HL-60 (cell line): ENCODE data around the gene WFDC8.

Source experiments
- DNase-seq, 2 experiments: peaks; one replicate each; pipeline ENCODE4 v3.0.0-alpha.2; 2010 to 2020; ENCODE audit warnings: low read depth in 1 of 2, low spot score in 1 of 2
- H3K27ac ChIP-seq: fragments of 250-450 bp; sonication (Bioruptor Pico); replicated peaks from 2 replicates; pipeline ENCODE4 v1.5.1; 2020; ENCODE audit warnings: mild to moderate bottlenecking, moderate library complexity
- H3K27me3 ChIP-seq: fragments of 250-450 bp; sonication (Bioruptor Pico); 2 replicates; pipeline ENCODE4 v1.5.1; 2021; ENCODE audit warnings: mild to moderate bottlenecking, moderate library complexity; ENCODE audit not compliant: insufficient read depth, poor library complexity, severe bottlenecking
- H3K4me3 ChIP-seq: replicated peaks from 2 replicates; pipeline ENCODE4 v1.5.1; 2011; ENCODE audit warnings: mild to moderate bottlenecking, control low read depth, low read length; ENCODE audit not compliant: insufficient read depth
- CTCF ChIP-seq: IDR thresholded peaks from one replicate; pipeline ENCODE4 v1.5.1; 2011; ENCODE audit warnings: low read length, control low read depth, inconsistent platforms; ENCODE audit not compliant: insufficient read depth
- GABPA ChIP-seq: IDR thresholded peaks from 2 replicates; pipeline ENCODE4 v1.6.1; 2012; ENCODE audit warnings: low read depth
- POLR2AphosphoS5 ChIP-seq: IDR thresholded peaks from 2 replicates; pipeline ENCODE4 v1.6.1; 2012; ENCODE audit warnings: low read depth
- SPI1 ChIP-seq: IDR thresholded peaks from 2 replicates; pipeline ENCODE4 v1.6.1; 2012; ENCODE audit warnings: low read depth, mild to moderate bottlenecking, borderline replicate concordance
- TF ChIP-seq, protein P1 (sequence below): IDR thresholded peaks from 2 replicates; pipeline ENCODE4 v1.6.1; 2012; ENCODE audit warnings: low read depth; ENCODE audit not compliant: insufficient replicate concordance

WFDC8 gene

GRCh38 chr20:45527294-45527693 is 51.8 kb downstream of the WFDC8 start:
- no peak for DNase-seq
- Histone ChIP-seq H3K4me3 (no peak overlapping the region), H3K27ac (no peak overlapping the region), H3K27me3 (peaks cover 5% of the 10 kb centered on the region)
- no peak for TF ChIP-seq GABPA
- TF ChIP-seq CTCF: no peak
- TF ChIP-seq SPI1: no peak
- TF ChIP-seq POLR2AphosphoS5: no peak
- TF ChIP-seq, protein P1, sequence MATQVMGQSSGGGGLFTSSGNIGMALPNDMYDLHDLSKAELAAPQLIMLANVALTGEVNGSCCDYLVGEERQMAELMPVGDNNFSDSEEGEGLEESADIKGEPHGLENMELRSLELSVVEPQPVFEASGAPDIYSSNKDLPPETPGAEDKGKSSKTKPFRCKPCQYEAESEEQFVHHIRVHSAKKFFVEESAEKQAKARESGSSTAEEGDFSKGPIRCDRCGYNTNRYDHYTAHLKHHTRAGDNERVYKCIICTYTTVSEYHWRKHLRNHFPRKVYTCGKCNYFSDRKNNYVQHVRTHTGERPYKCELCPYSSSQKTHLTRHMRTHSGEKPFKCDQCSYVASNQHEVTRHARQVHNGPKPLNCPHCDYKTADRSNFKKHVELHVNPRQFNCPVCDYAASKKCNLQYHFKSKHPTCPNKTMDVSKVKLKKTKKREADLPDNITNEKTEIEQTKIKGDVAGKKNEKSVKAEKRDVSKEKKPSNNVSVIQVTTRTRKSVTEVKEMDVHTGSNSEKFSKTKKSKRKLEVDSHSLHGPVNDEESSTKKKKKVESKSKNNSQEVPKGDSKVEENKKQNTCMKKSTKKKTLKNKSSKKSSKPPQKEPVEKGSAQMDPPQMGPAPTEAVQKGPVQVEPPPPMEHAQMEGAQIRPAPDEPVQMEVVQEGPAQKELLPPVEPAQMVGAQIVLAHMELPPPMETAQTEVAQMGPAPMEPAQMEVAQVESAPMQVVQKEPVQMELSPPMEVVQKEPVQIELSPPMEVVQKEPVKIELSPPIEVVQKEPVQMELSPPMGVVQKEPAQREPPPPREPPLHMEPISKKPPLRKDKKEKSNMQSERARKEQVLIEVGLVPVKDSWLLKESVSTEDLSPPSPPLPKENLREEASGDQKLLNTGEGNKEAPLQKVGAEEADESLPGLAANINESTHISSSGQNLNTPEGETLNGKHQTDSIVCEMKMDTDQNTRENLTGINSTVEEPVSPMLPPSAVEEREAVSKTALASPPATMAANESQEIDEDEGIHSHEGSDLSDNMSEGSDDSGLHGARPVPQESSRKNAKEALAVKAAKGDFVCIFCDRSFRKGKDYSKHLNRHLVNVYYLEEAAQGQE: no peak

GRCh38 chr20:45523821-45524220 is 55.3 kb downstream of the WFDC8 start:
- Histone ChIP-seq H3K4me3 (no peak overlapping the region), H3K27ac (no peak overlapping the region), H3K27me3 (peaks cover 5% of the 10 kb centered on the region)
- DNase-seq: no peak
- TF ChIP-seq GABPA (no peak), CTCF (no peak), SPI1 (no peak), POLR2AphosphoS5 (no peak)
- TF ChIP-seq, protein P1: no peak

DNA sequence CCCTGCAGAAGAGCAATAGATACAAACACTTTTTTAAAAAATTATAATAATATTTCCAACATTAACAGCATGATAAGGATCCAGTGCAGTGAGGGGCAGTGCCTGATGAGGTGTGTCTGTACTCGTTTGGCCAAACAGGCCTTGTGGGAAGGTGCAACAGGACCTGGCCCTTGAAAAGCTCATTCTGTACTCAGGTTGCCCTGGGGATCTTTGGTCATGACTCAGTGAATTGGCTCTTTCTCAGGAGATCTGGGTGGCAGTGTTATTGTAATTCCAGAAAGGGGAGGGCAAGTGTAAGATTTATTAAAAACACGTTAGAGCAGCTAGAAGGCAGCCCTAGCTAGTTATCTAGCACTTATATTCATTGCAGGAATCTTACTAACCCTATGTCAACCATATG is 60.8 kb downstream of the WFDC8 start:
- no peak overlapping the region for H3K4me3 ChIP-seq
- TF ChIP-seq, protein P1: no peak
- TF ChIP-seq POLR2AphosphoS5 (no peak), CTCF (no peak), GABPA (no peak), SPI1 (no peak)

More for the DNA sequence above, 60.8 kb downstream of the WFDC8 start:
- no peaks in the 10 kb centered on the region for H3K27me3 ChIP-seq
- no peak for DNase-seq
- H3K27ac ChIP-seq: no peak overlapping the region
